HG03354 (cell line): ENCODE results near the gene MED22.
"Not testable (repeated sequence)": the region's sequence is repeated elsewhere in the genome, so short reads cannot be mapped to it uniquely, and the experiment has no call there.

Experiments used
- ATAC-seq: cut with Tn5 transposase; IDR thresholded peaks from one replicate; pipeline ENCODE4 v1.9.1; 2021; ENCODE audit warnings: mild to moderate bottlenecking; ENCODE audit not compliant: unreplicated experiment, poor library complexity, severe bottlenecking

Gene MED22

GRCh38 chr9:133321411-133321935 lies 26.5 kb downstream of the MED22 start:
- no peak for ATAC-seq

GRCh38 chr9:133320421-133320881 lies 27.5 kb downstream of the MED22 start:
- no peak for ATAC-seq

GRCh38 chr9:133317551-133317950 lies 30.4 kb downstream of the MED22 start:
- not testable (repeated sequence) for ATAC-seq

- no peak for ATAC-seq
These were observed 31.9 kb downstream of the MED22 start for GRCh38 chr9:133315997-133316396.

GRCh38 chr9:133309608-133310007 lies 38.3 kb downstream of the MED22 start:
- ATAC-seq, result no peak

- no peak for ATAC-seq
These were observed 40.6 kb downstream of the MED22 start for GRCh38 chr9:133307301-133307700.

GRCh38 chr9:133306242-133307204 lies 41.4 kb downstream of the MED22 start:
- ATAC-seq, result no peak

GRCh38 chr9:133305731-133306130 lies 42.2 kb downstream of the MED22 start:
- ATAC-seq, result no peak

GRCh38 chr9:133304477-133305377 lies 43.2 kb downstream of the MED22 start:
- ATAC-seq, result no peak

- ATAC-seq, result no peak
These were observed 43.8 kb downstream of the MED22 start for GRCh38 chr9:133304158-133304470.

GRCh38 chr9:133303266-133304157 lies 44.4 kb downstream of the MED22 start:
- ATAC-seq, result no peak

GRCh38 chr9:133301253-133302230 lies 46.4 kb downstream of the MED22 start:
- no peak for ATAC-seq

GRCh38 chr9:133299996-133300395 lies 47.9 kb downstream of the MED22 start:
- ATAC-seq, result not testable (repeated sequence)

GRCh38 chr9:133294257-133294656 lies 53.7 kb downstream of the MED22 start:
- ATAC-seq, result no peak

- no peak for ATAC-seq
These were observed 57.1 kb downstream of the MED22 start for GRCh38 chr9:133290751-133291302.
